HG02981 (cell line): ENCODE results near the gene FNDC11.
"Not testable (repeated sequence)": the region's sequence is repeated elsewhere in the genome, so short reads cannot be mapped to it uniquely, and the experiment has no call there.

Source experiments
- ATAC-seq: cut with Tn5 transposase; IDR thresholded peaks from one replicate; pipeline ENCODE4 v1.9.1; 2021; ENCODE audit warnings: mild to moderate bottlenecking, moderate library complexity; ENCODE audit not compliant: unreplicated experiment

The FNDC11 gene

DNA sequence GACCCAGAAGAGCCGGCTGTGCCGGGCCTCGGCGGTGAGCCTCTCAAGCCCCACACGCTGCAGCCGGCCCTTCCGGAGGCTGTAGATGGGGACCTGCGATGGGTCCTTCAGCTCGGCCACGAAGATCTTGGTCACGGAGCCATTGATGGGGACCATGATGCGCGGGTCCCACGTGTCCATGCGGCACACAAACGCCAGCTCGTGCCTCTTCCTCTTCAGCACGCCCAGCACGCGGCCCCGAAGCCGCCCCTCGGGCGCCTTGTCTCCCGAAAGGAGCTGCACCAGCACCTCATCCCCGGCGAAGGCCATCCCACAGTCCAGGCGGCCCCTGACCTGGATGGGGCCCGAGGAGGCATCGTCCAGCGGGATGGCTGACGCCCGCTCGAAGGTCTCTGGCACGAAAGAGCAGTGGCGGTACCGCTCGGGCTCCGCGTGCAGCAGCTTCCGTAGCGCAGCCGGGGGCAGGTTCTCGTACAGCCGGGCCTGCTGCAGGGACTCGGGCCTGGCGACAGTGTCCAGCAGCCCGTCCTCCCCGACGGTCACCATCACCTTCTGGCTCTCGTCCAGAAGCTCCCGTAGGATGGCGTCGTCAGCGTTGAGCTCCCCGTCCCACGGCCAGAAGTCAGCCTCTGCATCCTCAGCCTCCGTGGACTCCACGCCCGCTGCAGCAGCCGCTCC lies 11.2 kb downstream of the FNDC11 start:
- no peak for ATAC-seq

DNA sequence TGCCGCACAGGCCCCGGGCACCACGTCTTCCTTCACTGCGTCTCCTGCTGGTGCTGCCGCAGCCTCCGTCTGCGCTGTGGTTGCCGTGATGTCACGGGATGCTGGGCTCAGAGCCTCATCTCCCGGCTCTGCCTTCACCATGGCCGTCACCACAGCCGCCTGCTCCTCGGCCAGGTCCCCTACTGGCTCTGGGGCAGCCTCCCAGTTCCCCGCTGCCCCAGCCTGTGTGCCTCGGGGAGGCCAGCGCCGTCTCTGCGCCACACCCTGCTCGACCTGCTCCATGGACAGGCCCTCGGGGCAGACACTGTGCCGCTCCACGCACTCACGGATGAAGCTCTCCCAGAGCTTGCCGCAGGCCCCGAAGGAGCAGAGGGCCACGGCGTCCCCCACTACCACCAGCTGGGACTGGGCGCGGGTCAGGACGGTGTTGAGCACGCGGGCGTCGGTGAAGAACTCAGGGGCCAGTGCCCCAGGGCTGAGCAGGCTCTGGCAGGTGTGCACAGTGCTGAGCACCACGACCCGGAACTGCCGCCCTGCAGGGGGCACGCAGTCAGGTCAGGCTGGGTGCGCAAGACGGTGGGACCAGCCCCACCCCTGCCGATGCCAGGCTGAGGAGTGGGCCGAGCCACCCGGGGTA lies 11.9 kb downstream of the FNDC11 start:
- no peak for ATAC-seq

DNA sequence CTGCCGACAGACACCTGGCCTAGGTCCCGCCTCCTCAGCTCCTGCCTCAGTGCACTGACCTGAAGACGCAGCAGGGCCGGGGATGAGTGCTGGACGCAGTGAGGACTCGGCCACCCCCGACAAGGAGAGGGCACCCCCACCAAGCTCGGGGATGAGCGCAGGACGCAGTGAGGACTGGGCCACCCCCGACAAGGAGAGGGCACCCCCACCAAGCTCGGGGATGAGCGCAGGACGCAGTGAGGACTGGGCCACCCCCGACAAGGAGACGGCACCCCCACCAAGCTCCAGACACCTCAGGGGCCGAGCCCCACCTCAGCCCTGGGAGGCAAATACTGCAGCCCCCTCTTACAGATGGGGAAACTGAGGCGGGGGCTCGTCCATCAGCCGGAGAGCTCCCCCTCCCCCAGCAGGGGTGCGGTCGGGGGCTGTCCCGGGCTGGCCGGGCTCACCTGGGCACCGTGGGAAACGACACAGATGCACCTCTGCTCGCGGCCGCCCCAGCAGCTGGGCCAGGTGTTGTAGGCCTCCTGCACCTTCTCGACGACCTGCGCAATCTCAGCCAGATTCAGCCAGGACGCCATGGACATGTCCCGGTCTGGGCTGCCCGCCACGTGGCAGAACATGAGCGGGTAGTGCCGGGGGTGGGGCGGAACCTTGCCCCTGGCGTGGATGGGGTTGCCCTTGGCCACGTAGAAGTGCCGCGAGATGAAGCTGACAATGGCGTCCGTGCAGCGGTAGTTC lies 12.6 kb downstream of the FNDC11 start:
- no peak for ATAC-seq

DNA sequence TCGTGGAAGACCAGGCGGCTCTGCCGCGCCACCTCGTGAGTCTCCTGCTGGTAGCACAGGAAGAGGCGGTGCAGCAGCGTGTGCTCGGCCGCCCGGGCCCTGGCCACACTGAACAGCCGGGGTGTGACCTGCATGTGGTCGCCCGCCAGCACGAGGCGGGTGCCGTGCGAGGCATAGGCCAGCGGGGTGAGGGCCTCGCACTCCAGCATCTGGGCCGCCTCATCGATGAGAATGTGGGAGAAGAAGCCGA lies 13.1 kb downstream of the FNDC11 start:
- no peak for ATAC-seq

DNA sequence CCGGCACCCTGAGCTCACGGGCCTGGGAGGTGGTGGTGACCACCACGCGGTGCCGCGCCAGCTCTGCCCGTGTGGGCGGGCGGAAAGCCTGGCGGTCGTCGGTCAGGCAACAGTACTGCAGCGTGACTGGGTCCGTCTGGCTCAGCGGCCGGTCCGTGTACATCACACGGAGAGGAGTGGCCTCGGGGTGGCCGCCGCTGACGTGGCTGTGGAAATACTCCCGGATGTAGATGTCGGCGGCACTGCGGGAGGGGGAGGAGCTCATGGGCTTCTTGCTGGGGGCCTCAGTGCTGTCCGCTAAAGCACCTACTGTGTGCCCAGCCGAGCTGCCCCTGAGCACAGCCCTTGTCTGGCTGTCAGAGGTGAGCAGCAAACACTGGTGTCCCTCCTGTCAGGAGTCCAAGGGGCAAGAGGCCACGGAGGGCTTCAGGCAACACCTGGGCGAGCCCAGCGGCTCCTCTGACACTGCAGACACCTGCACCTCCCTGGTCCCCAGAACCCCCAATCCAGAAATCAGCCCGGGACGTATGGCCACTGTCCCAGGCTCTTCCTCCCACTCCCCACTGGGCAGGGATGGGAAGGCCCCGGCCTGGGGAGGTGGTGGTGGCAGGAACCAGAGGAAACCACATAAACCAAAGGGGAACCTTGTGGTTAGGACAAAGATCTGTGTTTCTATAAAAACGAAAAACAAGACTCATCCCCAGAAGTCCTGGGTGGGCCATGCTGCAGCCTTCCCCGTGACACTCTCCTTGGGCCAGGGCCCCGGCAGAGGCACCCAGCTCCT lies 13.6 kb downstream of the FNDC11 start:
- peak; percentile 52 for ATAC-seq

DNA sequence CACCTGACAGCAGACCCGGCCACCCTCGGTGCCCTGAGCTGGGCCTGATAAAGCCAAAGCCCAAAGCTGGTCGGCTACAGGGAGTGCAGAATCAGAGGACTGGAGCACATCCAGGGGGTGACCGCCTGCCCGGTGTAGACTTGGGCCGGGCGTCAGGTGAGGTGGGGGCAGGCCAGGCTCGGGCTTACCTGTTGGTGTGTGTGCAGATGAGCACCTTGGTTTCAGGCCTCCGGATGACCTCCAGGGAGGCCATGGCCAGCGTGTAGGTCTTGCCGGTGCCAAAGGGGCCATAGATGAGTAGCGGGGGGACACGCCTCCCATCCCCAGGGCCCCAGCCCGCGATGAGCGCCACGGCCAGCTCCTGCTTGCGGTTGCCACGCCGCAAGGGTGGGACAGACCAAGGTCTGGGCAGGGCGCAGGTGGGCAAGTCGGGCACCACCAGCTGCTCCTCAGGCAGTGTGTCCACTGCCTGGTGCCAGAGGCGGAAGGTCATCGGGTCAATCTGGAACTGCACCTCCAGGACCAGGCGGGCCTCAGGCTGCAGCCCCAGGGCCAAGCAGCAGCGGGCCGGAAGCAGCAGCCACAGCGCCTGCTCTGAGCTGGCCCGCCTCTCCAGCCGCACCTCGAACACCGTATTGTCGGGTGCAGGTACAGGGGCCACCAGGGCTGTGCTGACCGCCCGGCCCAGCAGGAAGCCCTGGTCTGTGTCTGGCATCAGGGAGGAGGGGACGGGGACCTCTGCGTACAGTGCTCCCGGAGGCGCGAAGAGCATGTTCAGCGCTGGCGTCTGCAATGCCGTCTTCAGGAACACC lies 14.4 kb downstream of the FNDC11 start:
- peak; percentile 9 for ATAC-seq

DNA sequence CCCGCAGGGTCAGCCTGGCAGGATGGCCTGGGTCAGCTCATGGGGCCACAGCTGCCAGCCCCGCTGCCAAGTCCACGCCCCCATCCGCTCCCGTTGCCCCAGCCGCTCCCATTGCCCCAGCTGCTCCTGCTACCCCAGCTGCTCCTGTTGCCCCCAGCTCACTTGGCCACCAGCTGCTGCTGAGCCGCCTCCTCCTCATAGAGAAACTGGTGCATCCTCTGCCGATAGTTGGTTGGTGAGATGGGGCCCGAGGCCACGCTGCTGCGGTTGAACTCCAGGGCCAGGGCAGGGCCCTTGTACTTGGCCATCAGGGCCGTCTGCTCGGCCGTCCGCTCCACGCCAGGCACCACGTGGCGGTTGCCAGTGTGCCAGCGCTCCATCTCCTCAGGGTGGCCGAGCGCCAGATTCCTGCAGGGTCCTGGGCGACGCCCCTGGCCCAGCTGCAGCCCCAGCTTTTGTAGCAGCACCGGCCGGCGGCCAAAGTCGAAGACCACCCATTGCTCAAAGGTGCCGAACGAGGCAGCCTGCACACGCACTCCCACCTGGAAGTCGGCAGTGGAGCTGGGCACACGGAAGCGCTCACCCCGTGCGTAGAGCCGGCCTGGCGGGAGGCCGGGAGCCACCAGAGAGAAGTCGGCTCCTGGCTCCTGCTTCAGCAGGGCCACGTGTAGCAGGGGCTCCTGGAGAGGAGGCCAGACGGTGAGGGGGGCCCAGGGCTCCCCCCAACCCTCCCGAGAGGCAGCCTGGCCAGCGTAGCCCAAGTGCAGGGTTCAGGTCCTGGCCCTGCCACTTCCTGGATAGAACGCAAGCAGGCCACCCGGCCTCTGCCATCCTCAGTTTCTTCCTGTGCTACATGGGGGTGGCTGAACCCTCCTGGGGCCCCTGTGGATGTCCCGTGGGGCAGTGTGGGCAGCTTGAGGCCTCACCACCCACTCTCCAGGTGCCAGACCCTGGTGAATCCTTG lies 15.3 kb downstream of the FNDC11 start:
- no peak for ATAC-seq

DNA sequence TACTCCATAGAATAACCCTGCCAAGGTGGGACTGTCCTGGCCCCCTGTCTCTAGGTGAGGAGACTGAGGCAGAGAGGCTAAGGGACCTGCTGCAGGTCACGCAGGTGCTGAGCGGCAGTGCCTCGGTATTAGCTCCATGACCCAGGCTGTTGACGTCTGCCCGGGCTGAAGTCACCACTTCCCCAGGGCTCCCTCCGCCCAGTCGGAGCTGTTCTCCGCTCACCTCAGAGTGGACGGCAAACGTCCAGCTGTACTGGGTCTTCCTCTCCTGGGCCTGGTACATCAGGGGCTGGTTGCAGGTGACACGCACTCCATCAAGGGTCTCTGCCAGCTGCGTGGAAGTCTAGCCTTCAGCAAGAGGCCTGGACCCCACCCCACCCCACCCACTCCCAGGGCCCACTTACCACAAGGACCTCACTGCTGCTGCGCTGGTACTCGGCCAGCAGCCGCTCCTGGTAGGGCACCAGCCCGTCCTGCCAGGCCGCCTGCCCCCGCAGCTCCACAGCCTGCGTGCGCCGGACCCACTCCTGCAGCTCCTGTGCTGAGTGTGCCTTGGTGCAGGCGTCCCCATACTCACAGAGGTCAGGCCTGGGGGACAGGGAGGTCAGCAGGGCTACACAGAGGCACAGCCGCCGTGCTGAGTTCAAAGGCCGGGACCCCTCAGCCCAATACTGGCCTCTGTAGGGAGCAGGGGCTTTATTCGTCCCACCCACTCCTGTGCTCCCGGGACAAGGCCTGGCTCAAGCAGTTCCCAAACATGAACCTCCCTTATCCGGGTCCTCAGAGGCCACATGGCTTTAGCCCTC lies 16.5 kb downstream of the FNDC11 start:
- no peak for ATAC-seq

DNA sequence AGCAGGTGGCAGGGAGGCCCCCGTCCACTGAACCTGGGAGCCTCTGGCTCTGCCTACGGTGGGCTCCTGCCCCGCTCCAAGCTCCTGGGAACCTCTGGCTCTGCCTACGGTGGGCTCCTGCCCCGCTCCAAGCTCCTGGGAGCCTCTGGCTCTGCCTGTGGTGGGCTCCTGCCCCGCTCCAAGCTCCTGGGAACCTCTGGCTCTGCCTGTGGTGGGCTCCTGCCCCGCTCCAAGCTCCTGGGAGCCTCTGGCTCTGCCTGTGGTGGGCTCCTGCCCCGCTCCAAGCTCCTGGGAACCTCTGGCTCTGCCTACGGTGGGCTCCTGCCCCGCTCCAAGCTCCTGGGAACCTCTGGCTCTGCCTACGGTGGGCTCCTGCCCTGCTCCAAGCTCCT lies 17.1 kb downstream of the FNDC11 start:
- not testable (repeated sequence) for ATAC-seq

DNA sequence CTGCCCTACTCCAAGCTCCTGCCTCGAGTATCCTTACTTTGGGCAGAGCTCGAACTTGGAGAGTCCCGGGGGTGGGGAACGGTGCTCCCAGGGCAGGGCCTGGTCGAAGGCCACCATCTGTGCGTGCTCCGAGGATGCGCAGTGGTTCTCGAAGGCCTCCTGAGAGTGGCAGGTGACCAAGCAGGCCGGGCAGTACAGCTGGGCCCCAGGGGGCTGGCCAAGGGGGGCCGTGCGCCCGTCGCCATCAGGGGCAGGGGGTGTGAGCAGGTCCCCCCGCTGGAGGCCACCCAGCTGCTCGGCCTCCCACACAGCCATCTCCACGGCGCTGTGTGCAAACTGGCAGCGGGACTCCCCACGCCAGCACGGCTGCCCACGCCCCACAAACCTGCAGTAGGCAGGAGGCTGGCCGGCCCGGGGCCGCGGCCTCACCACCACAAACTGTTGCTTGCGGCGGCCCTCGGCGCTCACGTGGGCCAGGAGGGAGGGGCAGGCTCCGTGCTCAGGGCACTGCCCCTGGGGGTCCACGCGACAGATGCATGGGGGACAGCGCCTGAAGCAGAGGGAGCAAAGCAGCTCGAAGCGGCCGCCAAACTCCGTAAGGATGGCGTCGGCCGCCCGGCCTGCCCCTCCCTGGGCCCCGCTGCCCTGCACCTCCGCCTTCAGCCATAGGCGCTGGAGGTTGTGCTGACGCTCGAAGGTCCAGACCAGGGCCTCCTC lies 18.3 kb downstream of the FNDC11 start:
- no peak for ATAC-seq

DNA sequence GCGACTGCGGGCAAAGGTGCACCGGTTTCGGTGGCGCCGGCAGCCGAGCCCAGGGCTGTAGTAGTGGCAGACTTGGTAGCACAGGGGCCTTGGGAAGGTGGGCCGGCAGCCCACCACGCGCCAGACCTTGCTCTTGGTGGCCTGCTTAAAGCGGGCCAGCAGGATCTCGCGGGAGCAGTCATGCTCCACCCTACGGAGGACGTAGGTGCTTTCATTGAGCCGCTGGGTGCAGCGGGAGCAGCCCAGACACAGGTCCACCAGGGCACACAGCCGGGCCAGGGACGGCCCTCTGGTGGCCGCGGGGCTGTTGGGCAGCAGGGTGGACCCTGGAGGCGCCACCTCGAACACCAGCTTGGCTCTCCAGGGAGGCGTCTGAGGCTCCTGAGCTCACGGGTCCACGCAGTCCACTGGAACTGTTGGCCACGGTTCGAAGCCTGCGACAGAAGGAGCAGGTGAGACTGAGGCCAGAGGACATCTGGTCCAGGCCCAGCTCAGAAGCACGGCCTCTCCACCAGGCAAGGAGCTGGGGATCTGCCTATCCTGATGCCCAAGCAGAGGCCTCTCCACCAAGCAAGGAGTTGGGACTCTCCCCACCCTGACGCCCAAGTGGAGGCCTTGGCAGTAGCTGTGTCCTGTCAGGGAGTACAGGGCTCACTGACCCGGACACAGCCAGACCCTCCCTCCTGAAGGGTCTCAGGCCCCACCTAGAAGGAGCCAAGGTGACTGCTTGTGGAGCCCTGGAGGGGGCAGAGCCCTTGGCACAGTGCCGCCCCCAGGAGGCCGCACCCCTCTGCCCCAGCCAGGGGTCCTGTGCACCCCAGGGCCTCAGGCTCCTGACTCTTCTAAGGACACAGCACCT lies 19.1 kb downstream of the FNDC11 start:
- no peak for ATAC-seq

DNA sequence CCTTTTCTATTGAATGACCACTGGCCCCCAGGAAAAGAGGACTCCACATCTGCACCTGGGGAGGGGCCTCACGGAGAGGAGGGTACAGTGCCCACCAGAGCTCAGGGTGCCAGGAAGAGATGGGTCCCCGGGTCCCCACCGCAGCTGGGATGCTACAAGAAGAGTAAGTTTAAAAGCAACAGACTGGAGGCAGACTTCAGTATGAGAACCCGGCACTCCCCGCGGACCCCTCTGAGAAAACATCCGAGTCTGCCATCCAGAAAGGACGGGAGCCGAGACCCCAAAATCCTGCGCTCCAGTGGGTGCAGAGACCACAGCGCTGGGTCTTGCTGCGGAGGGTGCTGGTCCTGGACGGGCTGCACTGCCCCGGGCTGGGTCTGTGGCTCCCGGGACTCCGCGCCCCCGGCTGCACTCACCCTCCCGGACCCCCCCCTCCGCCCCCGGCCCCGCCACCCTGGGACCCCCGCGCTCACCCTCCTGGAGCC lies 19.7 kb downstream of the FNDC11 start:
- ATAC-seq: no peak

DNA sequence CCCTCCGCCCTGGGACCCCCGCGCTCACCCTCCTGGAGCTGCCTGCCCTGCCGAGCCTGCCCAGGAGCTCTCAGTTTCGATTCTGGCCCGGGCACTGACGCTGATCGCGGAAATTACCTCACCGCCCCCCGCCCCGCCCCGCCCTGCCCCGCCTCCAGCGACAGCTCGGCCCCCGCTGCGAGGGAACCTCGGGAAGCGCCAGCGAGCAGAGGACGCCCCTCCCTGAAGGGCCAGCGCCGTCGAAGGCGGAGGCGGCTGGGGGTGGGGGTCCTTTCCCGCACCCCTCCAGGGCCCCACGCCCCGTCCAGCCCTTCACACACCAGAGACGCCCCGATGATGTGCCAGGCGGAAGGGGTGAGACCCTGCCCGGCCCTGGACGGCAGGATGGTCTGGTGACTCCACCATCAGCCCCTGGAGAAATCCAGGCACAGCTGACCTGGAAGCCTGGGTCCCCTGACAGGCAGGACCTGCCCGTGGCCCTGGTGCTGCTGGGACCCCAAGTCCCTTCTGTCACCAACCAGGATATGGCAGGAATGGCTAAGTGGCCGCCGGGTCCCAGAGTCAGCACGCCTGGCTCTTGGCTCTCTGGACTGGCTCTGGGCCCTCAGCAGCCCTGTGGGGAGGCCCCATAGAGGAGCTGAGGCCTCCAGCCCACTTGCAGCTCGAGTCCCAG lies 20.3 kb downstream of the FNDC11 start, which contains the start of gene HELZ2:
TSS of gene HELZ2 (minus strand) at position 84 of the 673 bp plus-strand sequence. CDS start 1,854 bp downstream, outside the sequence.
- ATAC-seq: no peak

DNA sequence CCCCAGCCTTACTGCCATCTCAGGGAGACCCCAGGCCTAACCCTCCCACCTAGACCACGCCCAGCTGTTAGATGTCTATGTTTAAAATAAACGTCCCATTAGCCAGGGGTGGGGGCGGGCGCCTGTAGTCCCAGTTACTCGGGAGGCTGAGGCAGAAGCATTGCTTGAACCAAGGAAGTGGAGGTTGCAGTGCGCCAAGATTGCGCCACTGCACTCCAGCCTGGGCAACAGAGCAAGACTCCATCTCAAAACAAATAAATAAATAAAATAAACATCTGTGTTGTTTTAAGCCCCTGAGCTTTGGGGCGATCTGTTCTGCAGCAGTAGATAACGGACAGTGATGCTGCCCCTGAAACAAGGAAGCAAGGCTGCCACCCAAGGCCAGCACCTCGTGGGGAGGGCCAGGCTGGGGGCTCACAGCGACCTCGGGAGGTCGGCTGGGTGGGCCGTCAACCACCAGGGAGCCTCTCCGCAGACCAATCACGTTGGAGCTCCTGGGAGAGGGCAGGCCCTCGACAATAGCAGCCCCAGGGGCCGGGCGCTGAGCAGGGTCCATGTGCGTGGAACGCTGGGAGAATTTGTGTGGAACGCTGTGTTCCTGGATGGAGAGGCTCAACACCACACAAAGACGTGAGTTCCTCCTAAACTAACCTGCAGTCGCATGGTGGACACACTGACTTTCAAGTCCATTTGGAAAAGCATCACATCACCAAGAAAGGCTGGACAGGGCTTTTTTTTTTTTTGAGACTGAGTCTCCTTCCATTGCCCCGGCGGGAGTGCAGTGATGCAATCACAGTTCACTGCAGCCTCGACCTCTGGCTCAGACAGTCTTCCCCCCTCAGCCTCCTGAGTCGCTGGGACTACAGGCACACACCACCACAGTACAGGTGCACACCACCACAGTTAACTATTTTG lies 21.1 kb downstream of the FNDC11 start:
- ATAC-seq: no peak

DNA sequence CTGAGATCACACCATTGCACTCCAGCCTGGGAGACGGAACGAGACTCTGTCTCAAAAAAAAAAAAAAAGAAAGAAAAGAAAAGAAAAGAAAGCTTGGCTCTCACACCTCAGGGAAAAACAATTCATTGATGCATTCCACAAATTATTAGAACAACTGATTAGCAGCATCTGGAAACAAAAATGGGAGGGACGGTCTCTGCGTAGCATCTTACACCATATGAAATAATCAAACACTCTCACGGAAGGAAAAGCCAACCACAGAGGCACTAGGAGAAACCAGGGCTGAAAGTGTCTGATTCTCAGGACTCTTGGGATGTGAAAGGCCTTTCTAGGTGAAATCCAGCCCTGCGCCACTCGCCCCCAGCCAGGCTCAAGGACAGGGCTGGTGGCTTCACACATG lies 22.4 kb downstream of the FNDC11 start:
- ATAC-seq: no peak
